Hepatocyte (in vitro differentiated cells): ENCODE results near the gene CIDEC. TPM values are rescaled to one million over a fixed set of nuclear protein-coding genes. Genes with fewer than 3 reads are reported as not detected.

Experiments used
- DNase-seq: peaks from one replicate; pipeline ENCODE4 v3.0.0-alpha.2; 2016; ENCODE audit warnings: low spot score
- H2AFZ ChIP-seq: fragments of 200-600 bp; sonication (generic); 2 replicates; pipeline ENCODE4 v1.6.0; 2016; ENCODE audit warnings: antibody characterized with exemption, mild to moderate bottlenecking
- H3K27ac ChIP-seq: fragments of 200-600 bp; sonication (generic); 2 replicates; pipeline ENCODE4 v1.5.1; 2016; ENCODE audit warnings: mild to moderate bottlenecking
- H3K27me3 ChIP-seq: fragments of 200-600 bp; sonication (generic); 2 replicates; pipeline ENCODE4 v1.6.1; 2016
- H3K36me3 ChIP-seq: fragments of 200-600 bp; sonication (generic); replicated peaks from 2 replicates; pipeline ENCODE4 v1.5.1; 2016; ENCODE audit warnings: low read depth; ENCODE audit not compliant: insufficient read depth
- H3K4me1 ChIP-seq: fragments of 200-600 bp; sonication (generic); 2 replicates; pipeline ENCODE4 v1.5.1; 2016; ENCODE audit warnings: mild to moderate bottlenecking, moderate library complexity; ENCODE audit not compliant: insufficient read depth
- H3K4me2 ChIP-seq: fragments of 200-600 bp; sonication (generic); 2 replicates; pipeline ENCODE4 v1.6.0; 2016
- H3K4me3 ChIP-seq: fragments of 200-600 bp; sonication (generic); 2 replicates; pipeline ENCODE4 v1.5.1; 2016; ENCODE audit warnings: mild to moderate bottlenecking
- H3K79me2 ChIP-seq: fragments of 200-600 bp; sonication (generic); 2 replicates; pipeline ENCODE4 v1.6.0; 2017; ENCODE audit warnings: mild to moderate bottlenecking
- H3K9me2 ChIP-seq: fragments of 200-600 bp; sonication (generic); replicated peaks from 2 replicates; pipeline ENCODE4 v1.6.0; 2017; ENCODE audit warnings: mild to moderate bottlenecking; ENCODE audit not compliant: insufficient read depth
- H3K9me3 ChIP-seq: fragments of 200-600 bp; sonication (generic); 2 replicates; pipeline ENCODE4 v1.5.1; 2016; ENCODE audit warnings: low read depth, mild to moderate bottlenecking
- H4K20me1 ChIP-seq: fragments of 200-600 bp; sonication (generic); 2 replicates; pipeline ENCODE4 v1.6.0; 2016; ENCODE audit warnings: mild to moderate bottlenecking; ENCODE audit not compliant: insufficient read depth, poor library complexity, severe bottlenecking
- CTCF ChIP-seq: fragments of 200-600 bp; sonication (generic); IDR thresholded peaks from 2 replicates; pipeline ENCODE4 v1.5.1; 2016; ENCODE audit warnings: antibody characterized with exemption, mild to moderate bottlenecking; ENCODE audit not compliant: poor library complexity
- EZH2 ChIP-seq: fragments of 200-600 bp; sonication (generic); IDR thresholded peaks from 2 replicates; pipeline ENCODE4 v1.6.1; 2016; ENCODE audit warnings: antibody characterized with exemption, mild to moderate bottlenecking, borderline replicate concordance
- EZH2phosphoT487 ChIP-seq: fragments of 200-600 bp; sonication (generic); IDR thresholded peaks from one replicate; pipeline ENCODE4 v1.6.1; 2018; ENCODE audit warnings: antibody characterized with exemption, mild to moderate bottlenecking, low read depth, moderate library complexity; ENCODE audit not compliant: unreplicated experiment, severe bottlenecking
- WGBS: methylation state at CpG from one replicate; pipeline ENCODE4 v1.1.6; 2016; ENCODE audit warnings: low lambda C conversion rate; ENCODE audit errors: missing lambda C conversion rate; 5-methylcytosine and 5-hydroxymethylcytosine counted together
- polyA plus RNA-seq: library from polyadenylated mRNA; unstranded; fragments of >200 nt; fragmentation: Nextera tagmentation; extraction: Ambion mirVana; gene quantifications from 2 replicates; pipeline ENCODE4 v1.2.1, GENCODE V29; 2016
- total RNA-seq: library from RNA; depleted of rRNA; stranded (reverse); fragments of >200 nt; gene quantifications from 2 replicates; pipeline ENCODE4 v1.2.3, GENCODE V29; 2014

Gene CIDEC
- total and polyA plus RNA-seq, 2 experiments from 2014 or later = 16.6 to 37.3 TPM

DNA sequence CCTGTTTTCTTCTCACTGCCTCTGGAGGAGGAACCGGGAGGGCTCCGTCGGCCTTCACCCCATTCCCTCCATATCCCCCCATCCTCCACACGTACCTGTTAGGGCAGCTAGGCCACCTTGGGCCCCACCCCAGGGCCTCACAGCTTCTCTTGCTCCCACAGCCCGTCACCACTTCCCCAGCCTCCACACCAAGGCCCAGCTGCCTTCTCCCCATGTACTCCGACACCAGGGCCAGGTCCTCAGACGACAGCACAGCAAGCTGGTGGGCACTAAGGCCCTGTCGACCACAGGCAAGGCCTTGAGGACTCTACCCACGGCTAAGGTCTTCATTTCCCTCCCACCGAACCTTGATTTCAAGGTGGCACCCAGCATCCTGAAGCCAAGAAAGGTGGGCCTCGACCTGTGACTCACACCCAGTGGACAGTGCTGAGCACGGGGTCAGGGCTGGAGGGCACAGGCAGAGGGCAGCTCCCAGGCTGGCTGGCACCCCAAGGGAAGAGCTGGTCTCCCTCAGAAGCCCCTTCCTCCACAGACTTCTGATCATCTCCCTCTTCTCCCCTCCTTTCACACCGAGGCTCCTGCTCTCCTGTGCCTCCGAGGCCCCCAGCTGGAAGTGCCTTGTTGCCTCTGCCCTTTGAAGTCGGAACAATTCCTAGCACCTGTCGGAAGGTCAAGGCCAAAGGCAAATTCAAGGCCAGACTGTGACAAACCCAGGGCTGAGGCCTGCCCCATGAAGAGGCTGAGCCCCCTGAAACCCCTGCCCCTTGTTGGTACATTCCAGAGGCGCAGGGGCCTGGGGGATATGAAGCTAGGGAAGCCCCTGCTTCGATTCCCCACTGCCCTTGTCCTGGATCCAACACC, 45.3 kb downstream of the CIDEC start:
- 89% methylated on average over 16 of the region's 18 CpGs for WGBS
- TF ChIP-seq EZH2 (no peak), EZH2phosphoT487 (no peak), CTCF (no peak)

DNA sequence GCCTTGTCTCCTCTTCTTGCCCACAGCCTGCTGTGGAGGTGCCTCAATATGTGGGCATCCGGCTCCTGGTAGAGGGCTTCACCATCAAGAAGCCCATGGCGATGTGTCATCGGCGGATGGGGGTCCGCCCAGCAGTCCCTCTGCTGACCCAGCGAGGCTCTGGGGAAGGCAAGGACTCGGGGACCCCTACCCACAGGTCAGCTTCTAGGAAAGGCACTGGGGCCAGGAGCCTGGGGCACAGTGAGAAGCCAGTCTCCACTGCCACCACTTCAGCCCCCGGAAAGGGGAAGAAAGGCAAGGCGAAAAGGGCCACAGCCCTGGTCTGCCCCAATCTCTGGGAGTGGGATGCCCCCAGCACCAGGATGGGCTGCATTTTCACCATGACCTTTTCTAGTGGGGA, 47.0 kb downstream of the CIDEC start:
- H3K4me3 ChIP-seq = no peak overlapping the region
- H3K9me3 ChIP-seq = no peaks in the 10 kb centered on the region
- 95% methylated on average over 9 of the region's 9 CpGs for WGBS
- H3K36me3 ChIP-seq = no peaks in the 10 kb centered on the region
- TF ChIP-seq CTCF = no peak
- no peak for TF ChIP-seq EZH2phosphoT487
- no peak for TF ChIP-seq EZH2
- DNase-seq = no peak
- no peak overlapping the region for H2AFZ ChIP-seq
- no peaks in the 10 kb centered on the region for H3K27me3 ChIP-seq
- no peak overlapping the region for H3K4me2 ChIP-seq
- no peak overlapping the region for H3K27ac ChIP-seq
- no peaks in the 10 kb centered on the region for H3K4me1 ChIP-seq
- H3K79me2 ChIP-seq = no peaks in the 10 kb centered on the region
- H3K9me2 ChIP-seq = no peaks in the 10 kb centered on the region
- H4K20me1 ChIP-seq = no peaks in the 10 kb centered on the region

More for the DNA sequence above, 45.3 kb downstream of the CIDEC start:
- Histone ChIP-seq H3K9me3 (no peaks in the 10 kb centered on the region), H3K4me3 (no peak overlapping the region), H4K20me1 (no peaks in the 10 kb centered on the region), H3K27ac (no peak overlapping the region), H3K4me1 (no peaks in the 10 kb centered on the region), H2AFZ (no peak overlapping the region), H3K4me2 (no peak overlapping the region), H3K9me2 (no peaks in the 10 kb centered on the region), H3K36me3 (no peaks in the 10 kb centered on the region), H3K79me2 (no peaks in the 10 kb centered on the region), H3K27me3 (no peaks in the 10 kb centered on the region)
- no peak for DNase-seq

DNA sequence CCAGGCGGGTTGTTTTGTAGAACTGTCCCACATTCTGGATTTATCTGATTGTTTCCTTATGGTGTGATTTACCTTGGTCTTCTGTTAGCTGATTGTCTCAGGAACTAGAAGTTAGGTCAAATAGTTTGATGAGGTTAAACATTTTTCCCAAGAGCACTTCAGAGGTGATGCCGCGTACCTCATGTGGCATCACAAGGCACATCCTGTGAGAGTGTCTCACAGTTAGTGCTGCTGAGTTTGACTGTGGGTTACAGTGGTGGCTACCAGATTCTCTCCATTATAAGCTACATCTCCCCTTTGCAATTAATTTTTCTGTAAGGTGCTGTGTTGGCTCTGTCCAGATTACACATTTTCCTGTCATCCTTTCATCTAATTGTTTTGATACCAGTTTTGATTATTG, 48.8 kb downstream of the CIDEC start:
- H3K4me3 ChIP-seq = no peak overlapping the region
- H3K27ac ChIP-seq = no peak overlapping the region
- no peaks in the 10 kb centered on the region for H4K20me1 ChIP-seq
- no peaks in the 10 kb centered on the region for H3K79me2 ChIP-seq
- H3K9me3 ChIP-seq = no peaks in the 10 kb centered on the region
- H2AFZ ChIP-seq = no peak overlapping the region
- no peaks in the 10 kb centered on the region for H3K27me3 ChIP-seq
- no peak overlapping the region for H3K4me2 ChIP-seq
- WGBS = 98% methylated on average over 3 of the region's 3 CpGs
- H3K9me2 ChIP-seq = no peaks in the 10 kb centered on the region
- no peaks in the 10 kb centered on the region for H3K4me1 ChIP-seq
- DNase-seq = no peak
- no peaks in the 10 kb centered on the region for H3K36me3 ChIP-seq
- TF ChIP-seq EZH2phosphoT487 (no peak), CTCF (no peak), EZH2 (no peak)
